Fibroblast of lung (primary cell): ENCODE measurements around the gene CCNK. TPM values are rescaled to one million over a fixed set of nuclear protein-coding genes. Genes with fewer than 3 reads are reported as not detected.

Source experiments
- DNase-seq, 2 donors: peaks; one replicate each; pipeline versions ENCODE4 v3.0.0 to v3.0.0-alpha.2; 2010; ENCODE audit warnings: low read depth in 2 of 2
- H2AFZ ChIP-seq: 2 replicates; pipeline ENCODE4 v1.5.1; 2012; ENCODE audit warnings: low read length, control low read depth, inconsistent platforms
- H3K27ac ChIP-seq: 2 replicates; pipeline ENCODE4 v1.5.1; 2011; ENCODE audit warnings: low read length, control low read depth; ENCODE audit not compliant: insufficient read depth
- H3K27me3 ChIP-seq: 2 replicates; pipeline ENCODE4 v1.5.1; 2011; ENCODE audit warnings: mild to moderate bottlenecking, low read length; ENCODE audit not compliant: control insufficient read depth, insufficient read depth
- H3K36me3 ChIP-seq: 2 replicates; pipeline ENCODE4 v1.5.1; 2011; ENCODE audit warnings: low read length; ENCODE audit not compliant: control insufficient read depth, insufficient read depth
- H3K4me1 ChIP-seq: 2 replicates; pipeline ENCODE4 v1.5.1; 2011; ENCODE audit warnings: low read length; ENCODE audit not compliant: control insufficient read depth, insufficient read depth; ENCODE audit errors: extremely low read depth
- H3K4me2 ChIP-seq: 2 replicates; pipeline ENCODE4 v1.5.1; 2011; ENCODE audit warnings: low read length, control low read depth; ENCODE audit not compliant: insufficient read depth; ENCODE audit errors: extremely low read depth
- H3K4me3 ChIP-seq, 4 experiments: fragments of 200-600 bp in 1 of 4; sonication (generic) in 1 of 4; replicated peaks in 1 of 4; 2 replicates each; pipeline ENCODE4 v1.5.1; 2011 to 2016; ENCODE audit warnings: low read length in 4 of 4, low read depth in 3 of 4, mild to moderate bottlenecking in 3 of 4, control low read depth in 2 of 4, inconsistent platforms in 1 of 4, mixed read lengths in 1 of 4; ENCODE audit not compliant: insufficient read depth in 1 of 4; ENCODE audit errors: control extremely low read depth in 1 of 4
- H3K79me2 ChIP-seq: 2 replicates; pipeline ENCODE4 v1.5.1; 2012; ENCODE audit warnings: mild to moderate bottlenecking, low read length, inconsistent platforms; ENCODE audit not compliant: control insufficient read depth, insufficient read depth
- H3K9ac ChIP-seq: 2 replicates; pipeline ENCODE4 v1.5.1; 2011; ENCODE audit warnings: mild to moderate bottlenecking, low read length, control low read depth; ENCODE audit not compliant: insufficient read depth
- H3K9me3 ChIP-seq: 2 replicates; pipeline ENCODE4 v1.5.1; 2012; ENCODE audit warnings: low read depth, low read length; ENCODE audit not compliant: control insufficient read depth, insufficient read depth
- H4K20me1 ChIP-seq: 2 replicates; pipeline ENCODE4 v1.5.1; 2011; ENCODE audit warnings: low read length; ENCODE audit not compliant: control insufficient read depth, insufficient read depth; ENCODE audit errors: extremely low read depth
- CTCF ChIP-seq, 2 donors: IDR thresholded peaks in 1 of 2; conservative IDR thresholded peaks in 1 of 2; 1 replicate in 1 of 2; 2 replicates in 1 of 2; pipeline ENCODE4 v1.5.1; 2011 to 2012; ENCODE audit warnings: low read length in 2 of 2, control low read depth in 1 of 2, inconsistent platforms in 1 of 2, low read depth in 1 of 2, mild to moderate bottlenecking in 1 of 2
- EZH2 ChIP-seq: IDR thresholded peaks from 2 replicates; pipeline ENCODE4 v1.5.1; 2012; ENCODE audit warnings: low read length, control low read depth, mild to moderate bottlenecking; ENCODE audit errors: missing control alignments
- polyA plus RNA-seq, 2 donors: library from polyadenylated mRNA; depleted of rRNA in 1 of 2; stranded (reverse) in 1 of 2; unstranded in 1 of 2; fragments of >200 nt; gene quantifications; 2 replicates each; pipeline ENCODE4 v1.2.1, GENCODE V29; 2011 to 2012; ENCODE audit warnings: missing spikeins in 1 of 2
- total RNA-seq: library from RNA; depleted of rRNA; stranded (reverse); fragments of >200 nt; gene quantifications from 2 replicates; pipeline ENCODE4 v1.2.1, GENCODE V29; 2014

The CCNK gene
- total and polyA plus RNA-seq, 2 donors (not counting 1 experiment from before 2014, with no cell fraction given), result 7.3 to 51.0 TPM

GRCh38 chr14:99543370-99543769 is 62.2 kb downstream of the CCNK start:
- Histone ChIP-seq H3K36me3 (no peaks in the 10 kb centered on the region), H3K9ac (no peak overlapping the region), H3K27me3 (no peaks in the 10 kb centered on the region), H3K4me3 (no peak overlapping the region), H3K4me2 (no peak overlapping the region), H2AFZ (no peak overlapping the region), H3K9me3 (no peaks in the 10 kb centered on the region), H3K27ac (no peak overlapping the region), H3K4me1 (peaks cover 2% of the 10 kb centered on the region), H4K20me1 (no peaks in the 10 kb centered on the region), H3K79me2 (peaks cover 4% of the 10 kb centered on the region)
- TF ChIP-seq EZH2 (no peak), CTCF (conservative IDR thresholded peaks at IDR 0.05 in 1 of 2, IDR thresholded peaks at IDR 0.05 in 1 of 2; ENCODE audit: low read depth in 1 of 2, low read length in 2 of 2) (no peak)
- DNase-seq, result no peak

- H3K27ac ChIP-seq, result no peak overlapping the region
- H3K4me1 ChIP-seq, result no peaks in the 10 kb centered on the region
- no peak overlapping the region for H3K9ac ChIP-seq
- no peaks in the 10 kb centered on the region for H3K36me3 ChIP-seq
- no peaks in the 10 kb centered on the region for H4K20me1 ChIP-seq
- no peak overlapping the region for H3K4me2 ChIP-seq
- H3K79me2 ChIP-seq, result peaks cover 4% of the 10 kb centered on the region
- DNase-seq, result no peak
- no peaks in the 10 kb centered on the region for H3K9me3 ChIP-seq
- no peak for TF ChIP-seq CTCF (conservative IDR thresholded peaks at IDR 0.05 in 1 of 2, IDR thresholded peaks at IDR 0.05 in 1 of 2; ENCODE audit: low read depth in 1 of 2, low read length in 2 of 2)
- TF ChIP-seq EZH2, result no peak
- H3K27me3 ChIP-seq, result no peaks in the 10 kb centered on the region
- H3K4me3 ChIP-seq, result no peak overlapping the region
- H2AFZ ChIP-seq, result no peak overlapping the region
Measured at GRCh38 chr14:99543985-99544384, 62.8 kb downstream of the CCNK start.

- TF ChIP-seq CTCF (conservative IDR thresholded peaks at IDR 0.05 in 1 of 2, IDR thresholded peaks at IDR 0.05 in 1 of 2; ENCODE audit: low read depth in 1 of 2, low read length in 2 of 2) (no peak), EZH2 (no peak)
- no peak overlapping the region for H3K27ac ChIP-seq
- H3K9ac ChIP-seq, result no peak overlapping the region
- no peaks in the 10 kb centered on the region for H3K36me3 ChIP-seq
- no peak for DNase-seq
- no peak overlapping the region for H3K4me2 ChIP-seq
- no peaks in the 10 kb centered on the region for H4K20me1 ChIP-seq
- no peaks in the 10 kb centered on the region for H3K27me3 ChIP-seq
- no peaks in the 10 kb centered on the region for H3K4me1 ChIP-seq
- no peaks in the 10 kb centered on the region for H3K9me3 ChIP-seq
- H2AFZ ChIP-seq, result no peak overlapping the region
- peaks cover 4% of the 10 kb centered on the region for H3K79me2 ChIP-seq
- H3K4me3 ChIP-seq, result no peak overlapping the region
Measured at GRCh38 chr14:99544991-99545390, 63.8 kb downstream of the CCNK start.
